Measurements from ENCODE around the gene BICRAL. TPM values are rescaled to one million over a fixed set of nuclear protein-coding genes. Genes with fewer than 3 reads are reported as not detected.

BICRAL gene
- total and polyA plus RNA-seq, 4 donors, result 13.1 to 17.0 (median 13.9) TPM

- H3K9me3 ChIP-seq (ENCODE audit: control insufficient read depth, insufficient read depth, low read length), result no peaks in the 10 kb centered on the region
- no peaks in the 10 kb centered on the region for H3K27me3 ChIP-seq (ENCODE audit: control insufficient read depth, insufficient read depth, low read length)
- peak within 1 kb of the TSS; percentile 96 for H3K27ac ChIP-seq (ENCODE audit: low read depth, low read length)
- no peaks in the 10 kb centered on the region for H3K36me3 ChIP-seq (ENCODE audit: control insufficient read depth, insufficient read depth, low read length)
- H3K4me3 ChIP-seq (ENCODE audit: low read depth, low read length), result peak within 1 kb of the TSS; percentile 100
- WGBS (ENCODE audit: insufficient coverage), result under 1% methylated on average over 41 of the region's 57 CpGs
- peak; percentile 95 to 100 (median 98) for DNase-seq (ENCODE audit: low read depth in 4 of 6, low spot score in 6 of 6)
- peaks cover 25% of the 10 kb centered on the region for H3K4me1 ChIP-seq (ENCODE audit: control insufficient read depth, insufficient read depth, low read length)
Measured at GRCh38 chr6:42745640-42746462, 36.0 kb upstream of the BICRAL start, which contains the start of gene TBCC. TSS of gene TBCC (minus strand) at chr6:42746103. CDS start at chr6:42746073, 30 bp downstream.

GRCh38 chr6:42746463-42747391 lies 35.1 kb upstream of the BICRAL start:
- Histone ChIP-seq H3K27me3 (ENCODE audit: control insufficient read depth, insufficient read depth, low read length) (no peaks in the 10 kb centered on the region), H3K27ac (ENCODE audit: low read depth, low read length) (peak overlapping the region; percentile 92), H3K36me3 (ENCODE audit: control insufficient read depth, insufficient read depth, low read length) (no peaks in the 10 kb centered on the region), H3K9me3 (ENCODE audit: control insufficient read depth, insufficient read depth, low read length) (no peaks in the 10 kb centered on the region), H3K4me3 (ENCODE audit: low read depth, low read length) (peak overlapping the region; percentile 100), H3K4me1 (ENCODE audit: control insufficient read depth, insufficient read depth, low read length) (peaks cover 25% of the 10 kb centered on the region)
- peak; percentile 64 to 97 (median 78) for DNase-seq (ENCODE audit: low read depth in 4 of 6, low spot score in 6 of 6)
- 0% methylated on average over 35 of the region's 55 CpGs for WGBS (ENCODE audit: insufficient coverage)

- Histone ChIP-seq H3K4me3 (ENCODE audit: low read depth, low read length) (no peak overlapping the region), H3K27me3 (ENCODE audit: control insufficient read depth, insufficient read depth, low read length) (no peaks in the 10 kb centered on the region), H3K27ac (ENCODE audit: low read depth, low read length) (no peak overlapping the region), H3K9me3 (ENCODE audit: control insufficient read depth, insufficient read depth, low read length) (no peaks in the 10 kb centered on the region), H3K36me3 (ENCODE audit: control insufficient read depth, insufficient read depth, low read length) (no peaks in the 10 kb centered on the region), H3K4me1 (ENCODE audit: control insufficient read depth, insufficient read depth, low read length) (peaks cover 25% of the 10 kb centered on the region)
- DNase-seq (ENCODE audit: low read depth in 4 of 6, low spot score in 6 of 6), result no peak
- 47% methylated on average over 8 of the region's 8 CpGs for WGBS (ENCODE audit: insufficient coverage)
Measured at GRCh38 chr6:42748203-42748898, 33.5 kb upstream of the BICRAL start.

GRCh38 chr6:42751055-42751454 lies 30.8 kb upstream of the BICRAL start:
- Histone ChIP-seq H3K27me3 (ENCODE audit: control insufficient read depth, insufficient read depth, low read length) (no peaks in the 10 kb centered on the region), H3K4me3 (ENCODE audit: low read depth, low read length) (no peak overlapping the region), H3K4me1 (ENCODE audit: control insufficient read depth, insufficient read depth, low read length) (peaks cover 6% of the 10 kb centered on the region), H3K27ac (ENCODE audit: low read depth, low read length) (no peak overlapping the region), H3K9me3 (ENCODE audit: control insufficient read depth, insufficient read depth, low read length) (no peaks in the 10 kb centered on the region), H3K36me3 (ENCODE audit: control insufficient read depth, insufficient read depth, low read length) (no peaks in the 10 kb centered on the region)
- no CpG with 5 or more reads among the region's 3 CpGs for WGBS (ENCODE audit: insufficient coverage)
- DNase-seq (ENCODE audit: low read depth in 4 of 6, low spot score in 6 of 6), result no peak

- WGBS (ENCODE audit: insufficient coverage), result 89% methylated on average over 2 of the region's 5 CpGs
- no peak overlapping the region for H3K4me3 ChIP-seq (ENCODE audit: low read depth, low read length)
- DNase-seq (ENCODE audit: low read depth in 4 of 6, low spot score in 6 of 6), result no peak
Measured at GRCh38 chr6:42754759-42755158, 27.1 kb upstream of the BICRAL start.

GRCh38 chr6:42756722-42757121 lies 25.1 kb upstream of the BICRAL start:
- no peaks in the 10 kb centered on the region for H3K9me3 ChIP-seq (ENCODE audit: control insufficient read depth, insufficient read depth, low read length)
- H3K4me3 ChIP-seq (ENCODE audit: low read depth, low read length), result no peak overlapping the region
- H3K36me3 ChIP-seq (ENCODE audit: control insufficient read depth, insufficient read depth, low read length), result peaks cover 3% of the 10 kb centered on the region
- H3K4me1 ChIP-seq (ENCODE audit: control insufficient read depth, insufficient read depth, low read length), result peaks cover 11% of the 10 kb centered on the region
- H3K27ac ChIP-seq (ENCODE audit: low read depth, low read length), result no peak overlapping the region
- H3K27me3 ChIP-seq (ENCODE audit: control insufficient read depth, insufficient read depth, low read length), result no peaks in the 10 kb centered on the region
- peak in 3 of 6 donors; percentile 24 to 78 (median 73) for DNase-seq (ENCODE audit: low read depth in 4 of 6, low spot score in 6 of 6)
- no CpG with 5 or more reads among the region's 7 CpGs for whole genome bisulfite sequencing (ENCODE audit: insufficient coverage)

More at GRCh38 chr6:42754759-42755158, 27.1 kb upstream of the BICRAL start:
- Histone ChIP-seq H3K9me3 (ENCODE audit: control insufficient read depth, insufficient read depth, low read length) (no peaks in the 10 kb centered on the region), H3K27ac (ENCODE audit: low read depth, low read length) (no peak overlapping the region), H3K27me3 (ENCODE audit: control insufficient read depth, insufficient read depth, low read length) (no peaks in the 10 kb centered on the region), H3K4me1 (ENCODE audit: control insufficient read depth, insufficient read depth, low read length) (peaks cover 8% of the 10 kb centered on the region), H3K36me3 (ENCODE audit: control insufficient read depth, insufficient read depth, low read length) (no peaks in the 10 kb centered on the region)

- H3K27ac ChIP-seq (ENCODE audit: low read depth, low read length), result no peak overlapping the region
- peaks cover 3% of the 10 kb centered on the region for H3K36me3 ChIP-seq (ENCODE audit: control insufficient read depth, insufficient read depth, low read length)
- DNase-seq (ENCODE audit: low read depth in 4 of 6, low spot score in 6 of 6), result no peak
- peaks cover 11% of the 10 kb centered on the region for H3K4me1 ChIP-seq (ENCODE audit: control insufficient read depth, insufficient read depth, low read length)
- H3K4me3 ChIP-seq (ENCODE audit: low read depth, low read length), result no peak overlapping the region
- H3K27me3 ChIP-seq (ENCODE audit: control insufficient read depth, insufficient read depth, low read length), result no peaks in the 10 kb centered on the region
- 95% methylated on average over 3 of the region's 3 CpGs for WGBS (ENCODE audit: insufficient coverage)
- H3K9me3 ChIP-seq (ENCODE audit: control insufficient read depth, insufficient read depth, low read length), result no peaks in the 10 kb centered on the region
Measured at GRCh38 chr6:42758756-42759430, 23.0 kb upstream of the BICRAL start.

GRCh38 chr6:42761287-42762067 lies 20.4 kb upstream of the BICRAL start:
- H3K4me1 ChIP-seq (ENCODE audit: control insufficient read depth, insufficient read depth, low read length), result peaks cover 10% of the 10 kb centered on the region
- H3K27me3 ChIP-seq (ENCODE audit: control insufficient read depth, insufficient read depth, low read length), result no peaks in the 10 kb centered on the region
- no peak overlapping the region for H3K27ac ChIP-seq (ENCODE audit: low read depth, low read length)
- no peaks in the 10 kb centered on the region for H3K9me3 ChIP-seq (ENCODE audit: control insufficient read depth, insufficient read depth, low read length)
- DNase-seq (ENCODE audit: low read depth in 4 of 6, low spot score in 6 of 6), result no peak
- 80% methylated on average over 3 of the region's 8 CpGs for WGBS (ENCODE audit: insufficient coverage)
- peaks cover 3% of the 10 kb centered on the region for H3K36me3 ChIP-seq (ENCODE audit: control insufficient read depth, insufficient read depth, low read length)
- H3K4me3 ChIP-seq (ENCODE audit: low read depth, low read length), result no peak overlapping the region

All from spinal cord (tissue), 10 donors.